ENCODE data around the gene CHAT. TPM values are rescaled to one million over a fixed set of nuclear protein-coding genes. Genes with fewer than 3 reads are reported as not detected.

CHAT gene
- total RNA-seq, 4 donors from 2014 or later, result not detected

- ATAC-seq, result no peak
- in situ Hi-C loops (cut with MboI; ENCODE audit: low sequenced_read_pairs in 4 of 4), result no loop called here
- Histone ChIP-seq H3K27ac (no peak overlapping the region), H3K9me3 (no peaks in the 10 kb centered on the region), H3K36me3 (no peaks in the 10 kb centered on the region), H3K27me3 (no peaks in the 10 kb centered on the region), H3K4me1 (no peaks in the 10 kb centered on the region), H3K4me3 (no peak overlapping the region)
- TF ChIP-seq, protein P1, sequence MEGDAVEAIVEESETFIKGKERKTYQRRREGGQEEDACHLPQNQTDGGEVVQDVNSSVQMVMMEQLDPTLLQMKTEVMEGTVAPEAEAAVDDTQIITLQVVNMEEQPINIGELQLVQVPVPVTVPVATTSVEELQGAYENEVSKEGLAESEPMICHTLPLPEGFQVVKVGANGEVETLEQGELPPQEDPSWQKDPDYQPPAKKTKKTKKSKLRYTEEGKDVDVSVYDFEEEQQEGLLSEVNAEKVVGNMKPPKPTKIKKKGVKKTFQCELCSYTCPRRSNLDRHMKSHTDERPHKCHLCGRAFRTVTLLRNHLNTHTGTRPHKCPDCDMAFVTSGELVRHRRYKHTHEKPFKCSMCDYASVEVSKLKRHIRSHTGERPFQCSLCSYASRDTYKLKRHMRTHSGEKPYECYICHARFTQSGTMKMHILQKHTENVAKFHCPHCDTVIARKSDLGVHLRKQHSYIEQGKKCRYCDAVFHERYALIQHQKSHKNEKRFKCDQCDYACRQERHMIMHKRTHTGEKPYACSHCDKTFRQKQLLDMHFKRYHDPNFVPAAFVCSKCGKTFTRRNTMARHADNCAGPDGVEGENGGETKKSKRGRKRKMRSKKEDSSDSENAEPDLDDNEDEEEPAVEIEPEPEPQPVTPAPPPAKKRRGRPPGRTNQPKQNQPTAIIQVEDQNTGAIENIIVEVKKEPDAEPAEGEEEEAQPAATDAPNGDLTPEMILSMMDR (IDR thresholded peaks at IDR 0.05 in 4 of 5, conservative IDR thresholded peaks at IDR 0.05 in 1 of 5), result no peak
- TF ChIP-seq POLR2A (IDR thresholded peaks at IDR 0.05), result no peak
- no peak for DNase-seq
- intact Hi-C loops (cut with DNase I; ENCODE audit: low total_unique reads), result no loop called here
Measured at GRCh38 chr10:49709934-49710333, 96.1 kb downstream of the CHAT start.

GRCh38 chr10:49710966-49711365 lies 97.1 kb downstream of the CHAT start:
- Histone ChIP-seq H3K9me3 (no peaks in the 10 kb centered on the region), H3K27ac (no peak overlapping the region), H3K36me3 (no peaks in the 10 kb centered on the region), H3K4me1 (no peaks in the 10 kb centered on the region), H3K27me3 (no peaks in the 10 kb centered on the region), H3K4me3 (no peak overlapping the region)
- intact Hi-C loops (cut with DNase I; ENCODE audit: low total_unique reads), result no loop called here
- DNase-seq (no peak), ATAC-seq (no peak)
- TF ChIP-seq, protein P1 (IDR thresholded peaks at IDR 0.05 in 4 of 5, conservative IDR thresholded peaks at IDR 0.05 in 1 of 5), result no peak
- TF ChIP-seq POLR2A (IDR thresholded peaks at IDR 0.05), result no peak
- in situ Hi-C loops (cut with MboI; ENCODE audit: low sequenced_read_pairs in 4 of 4), result no loop called here

GRCh38 chr10:49711481-49711880 lies 97.6 kb downstream of the CHAT start:
- H3K36me3 ChIP-seq, result no peaks in the 10 kb centered on the region
- in situ Hi-C loops (cut with MboI; ENCODE audit: low sequenced_read_pairs in 4 of 4), result no loop called here

DNA sequence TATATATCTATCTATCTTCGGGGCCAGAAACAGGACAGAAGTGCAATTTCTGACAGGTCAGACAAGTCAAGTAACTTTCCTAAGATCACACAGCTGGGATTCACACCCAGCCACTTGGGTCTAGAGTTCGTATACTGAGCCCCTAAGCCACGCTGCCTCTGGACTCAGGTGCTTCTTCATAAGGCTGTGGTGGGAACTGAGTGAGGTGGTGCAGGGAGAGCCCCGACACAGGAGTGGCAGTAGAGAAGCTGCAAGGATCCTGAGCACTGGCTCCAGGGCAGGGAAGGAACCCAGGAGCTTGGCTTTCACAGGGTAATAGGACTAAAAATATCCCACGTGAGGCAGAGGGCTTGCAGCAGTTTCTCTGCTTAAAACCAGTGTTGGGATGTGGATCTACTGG lies 99.4 kb downstream of the CHAT start:
- no peaks in the 10 kb centered on the region for H3K9me3 ChIP-seq
- intact Hi-C loops (cut with DNase I; ENCODE audit: low total_unique reads) (no loop called here), in situ Hi-C loops (cut with MboI; ENCODE audit: low sequenced_read_pairs in 4 of 4) (no loop called here)
- H3K4me1 ChIP-seq, result no peaks in the 10 kb centered on the region
- TF ChIP-seq, protein P1 (IDR thresholded peaks at IDR 0.05 in 4 of 5, conservative IDR thresholded peaks at IDR 0.05 in 1 of 5), result no peak
- no peak for TF ChIP-seq POLR2A (IDR thresholded peaks at IDR 0.05)
- no peak overlapping the region for H3K27ac ChIP-seq
- no peaks in the 10 kb centered on the region for H3K36me3 ChIP-seq
- no peak overlapping the region for H3K4me3 ChIP-seq
- ATAC-seq, result no peak
- H3K27me3 ChIP-seq, result no peaks in the 10 kb centered on the region
- no peak for DNase-seq

More at GRCh38 chr10:49711481-49711880, 97.6 kb downstream of the CHAT start:
- H3K27ac ChIP-seq, result no peak overlapping the region
- ATAC-seq, result no peak
- TF ChIP-seq POLR2A (IDR thresholded peaks at IDR 0.05), result no peak
- TF ChIP-seq, protein P1 (IDR thresholded peaks at IDR 0.05 in 4 of 5, conservative IDR thresholded peaks at IDR 0.05 in 1 of 5), result no peak
- no peaks in the 10 kb centered on the region for H3K27me3 ChIP-seq
- no peaks in the 10 kb centered on the region for H3K9me3 ChIP-seq
- H3K4me1 ChIP-seq, result no peaks in the 10 kb centered on the region
- no peak overlapping the region for H3K4me3 ChIP-seq
- no peak for DNase-seq
- intact Hi-C loops (cut with DNase I; ENCODE audit: low total_unique reads), result no loop called here

Other genes with a start within 250 kb of the CHAT start
- gene DRGX, start 217.9 kb upstream of the CHAT start, total RNA-seq, result not detected
- gene ERCC6, start 74.9 kb upstream of the CHAT start, total RNA-seq, result 10 to 100 TPM in 3 of 4 donors, 1 to 10 TPM in 1; 8.7 to 16.7 (median 10.5) TPM
- not detected for gene SLC18A3, start 3.7 kb upstream of the CHAT start, total RNA-seq
- gene C10orf53, start 65.6 kb downstream of the CHAT start, total RNA-seq, result not detected
- gene OGDHL, start 148.3 kb downstream of the CHAT start, total RNA-seq, result under 1 TPM in 2 of 4 donors, not detected in 2; 0.13 to 0.20 TPM

Data from gastrocnemius medialis (tissue), 4 donors.